ENCODE results near the gene CERS1. TPM values are rescaled to one million over a fixed set of nuclear protein-coding genes. Genes with fewer than 3 reads are reported as not detected.

CERS1 gene
- polyA plus RNA-seq, 3 donors = not detected

DNA sequence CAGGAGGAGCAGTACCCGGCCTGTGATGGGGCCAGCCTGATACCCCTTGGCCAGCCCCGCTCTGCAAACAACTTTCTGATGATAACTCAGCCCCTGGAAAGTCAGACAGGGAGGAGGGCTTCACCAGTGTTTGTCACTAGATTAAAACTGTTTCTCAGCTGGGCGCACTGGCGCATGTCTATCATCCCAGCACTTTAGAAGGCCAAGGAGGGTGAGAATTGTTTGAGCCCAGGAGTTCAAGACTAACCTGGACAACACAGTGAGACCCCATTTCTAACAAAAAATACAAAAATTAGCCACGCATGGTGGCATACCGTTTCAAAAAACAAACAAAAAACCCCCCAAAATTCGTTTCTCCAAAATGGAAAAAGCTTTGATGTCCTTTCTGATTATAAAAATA, 5.5 kb upstream of the CERS1 start:
- Histone ChIP-seq H3K79me2 (ENCODE audit: insufficient read depth, low read length) (no peaks in the 10 kb centered on the region), H3K4me3 (replicated peaks in 1 of 3; ENCODE audit: low read depth in 2 of 3, low read length in 3 of 3) (no peak overlapping the region), H3K9ac (ENCODE audit: insufficient read depth, low read length, poor library complexity, severe bottlenecking) (no peak overlapping the region), H4K20me1 (ENCODE audit: insufficient read depth, low read length) (peaks cover 56% of the 10 kb centered on the region), H2AFZ (ENCODE audit: insufficient read depth, low read depth, low read length, poor library complexity, severe bottlenecking) (no peak overlapping the region), H3K27ac (ENCODE audit: low read depth in 1 of 2, low read length in 2 of 2) (no peak overlapping the region), H3K4me2 (replicated peaks; ENCODE audit: extremely low read depth, low read length, poor library complexity, severe bottlenecking) (no peak overlapping the region), H3K9me3 (replicated peaks in 1 of 2; ENCODE audit: control insufficient read depth in 1 of 2, insufficient read depth in 1 of 2, low read length in 2 of 2) (no peaks in the 10 kb centered on the region), H3K36me3 (replicated peaks in 1 of 2; ENCODE audit: control insufficient read depth in 1 of 2, insufficient read depth in 2 of 2, low read length in 2 of 2) (peaks cover 66 to 71% of the 10 kb centered on the region in 2 donors), H3K4me1 (ENCODE audit: control insufficient read depth in 1 of 2, insufficient read depth in 2 of 2, low read length in 2 of 2) (no peaks in the 10 kb centered on the region), H3K27me3 (ENCODE audit: control insufficient read depth in 2 of 2, insufficient read depth in 2 of 2, low read length in 2 of 2) (peaks cover 0 to 10% of the 10 kb centered on the region in 2 donors)
- peaks cover 57 to 77% of the 10 kb centered on the region in 2 donors for H3K36me3 Mint-ChIP-seq
- H3K27ac Mint-ChIP-seq = no peak overlapping the region
- WGBS (ENCODE audit: insufficient coverage) = 100% methylated on average over 2 of the region's 7 CpGs
- no peak overlapping the region for H3K4me3 Mint-ChIP-seq
- intact Hi-C loops (cut with micrococcal nuclease) = no loop called here
- H3K9me3 Mint-ChIP-seq = peaks cover 0 to 5% (median 2%) of the 10 kb centered on the region in 7 donors
- TF ChIP-seq CTCF (IDR thresholded peaks at IDR 0.05) = no peak
- no peak for DNase-seq
- peaks cover 4% of the 10 kb centered on the region for H3K4me1 Mint-ChIP-seq
- H3K27me3 Mint-ChIP-seq (ENCODE audit: low read depth in 3 of 3) = peaks cover 8 to 15% (median 11%) of the 10 kb centered on the region in 3 donors

DNA sequence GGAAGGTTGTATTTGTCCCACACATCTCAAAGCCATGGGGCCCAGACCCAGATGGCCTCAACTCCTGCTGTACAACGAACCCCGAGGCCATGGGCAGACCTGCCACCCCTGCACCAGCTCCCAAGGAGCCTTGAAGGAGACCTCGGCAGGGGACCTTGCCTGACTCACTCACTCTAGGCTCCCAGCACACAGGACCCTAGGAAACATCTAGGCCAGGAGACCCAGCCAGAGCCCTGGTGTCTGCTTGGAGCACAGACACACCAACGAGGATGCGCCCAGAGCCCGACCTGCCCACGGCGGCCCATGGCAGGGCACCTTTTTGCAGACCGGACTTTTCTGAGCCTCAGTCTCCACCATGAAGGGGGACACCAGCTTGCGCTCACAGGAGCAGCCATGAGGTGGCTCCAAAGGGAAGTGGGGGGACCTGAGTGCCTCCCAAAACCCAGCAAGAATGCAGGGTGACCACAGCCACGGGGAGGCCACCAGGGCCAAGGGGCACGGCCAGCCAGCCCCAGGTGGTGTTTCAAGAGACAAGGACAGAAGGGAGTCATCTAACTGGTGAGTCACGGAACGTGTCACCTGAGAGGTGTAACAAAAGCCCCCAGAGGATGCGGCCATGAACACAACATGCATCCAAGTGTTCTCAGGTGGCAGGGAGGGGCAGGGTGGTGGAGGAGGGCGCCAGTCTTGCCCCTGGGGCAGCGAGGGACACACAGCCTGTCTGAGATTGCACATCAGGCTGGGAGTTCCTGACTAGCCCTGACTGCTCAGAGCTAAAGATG, 4.9 kb upstream of the CERS1 start:
- Histone ChIP-seq H3K4me1 (ENCODE audit: control insufficient read depth in 1 of 2, insufficient read depth in 2 of 2, low read length in 2 of 2) (no peaks in the 10 kb centered on the region), H3K36me3 (replicated peaks in 1 of 2; ENCODE audit: control insufficient read depth in 1 of 2, insufficient read depth in 2 of 2, low read length in 2 of 2) (peaks cover 60 to 65% of the 10 kb centered on the region in 2 donors), H3K27ac (ENCODE audit: low read depth in 1 of 2, low read length in 2 of 2) (no peak overlapping the region), H4K20me1 (ENCODE audit: insufficient read depth, low read length) (peaks cover 50% of the 10 kb centered on the region), H3K27me3 (ENCODE audit: control insufficient read depth in 2 of 2, insufficient read depth in 2 of 2, low read length in 2 of 2) (peaks cover 0 to 13% of the 10 kb centered on the region in 2 donors), H3K9me3 (replicated peaks in 1 of 2; ENCODE audit: control insufficient read depth in 1 of 2, insufficient read depth in 1 of 2, low read length in 2 of 2) (no peaks in the 10 kb centered on the region), H3K4me2 (replicated peaks; ENCODE audit: extremely low read depth, low read length, poor library complexity, severe bottlenecking) (no peak overlapping the region), H2AFZ (ENCODE audit: insufficient read depth, low read depth, low read length, poor library complexity, severe bottlenecking) (no peak overlapping the region), H3K9ac (ENCODE audit: insufficient read depth, low read length, poor library complexity, severe bottlenecking) (no peak overlapping the region), H3K79me2 (ENCODE audit: insufficient read depth, low read length) (no peaks in the 10 kb centered on the region), H3K4me3 (replicated peaks in 1 of 3; ENCODE audit: low read depth in 2 of 3, low read length in 3 of 3) (no peak overlapping the region)
- intact Hi-C loops (cut with micrococcal nuclease) = no loop called here
- Mint-ChIP-seq H3K9me3 (peaks cover 0 to 7% (median 4%) of the 10 kb centered on the region in 7 donors), H3K27ac (no peak overlapping the region), H3K27me3 (ENCODE audit: low read depth in 3 of 3) (peaks cover 10 to 18% (median 13%) of the 10 kb centered on the region in 3 donors), H3K36me3 (peaks cover 55 to 71% of the 10 kb centered on the region in 2 donors), H3K4me1 (peaks cover 6% of the 10 kb centered on the region), H3K4me3 (no peak overlapping the region)
- TF ChIP-seq CTCF (IDR thresholded peaks at IDR 0.05) = no peak
- WGBS (ENCODE audit: insufficient coverage) = 89% methylated on average over 14 of the region's 17 CpGs
- DNase-seq = no peak

Data from CD14-positive monocyte (primary cell).